ENCODE data around the gene DDX51.

GRCh38 chr12:132161796-132162507, 17.8 kb upstream of the DDX51 start:
- TF ChIP-seq CTCF (conservative IDR thresholded peaks at IDR 0.05; ENCODE audit: low read depth in 2 of 2) (no peak), POLR2AphosphoS5 (IDR thresholded peaks at IDR 0.05; ENCODE audit: low read depth) (no peak), EZH2 (IDR thresholded peaks at IDR 0.05; ENCODE audit: low read depth, unreplicated experiment) (no peak), EZH2phosphoT487 (IDR thresholded peaks at IDR 0.05; ENCODE audit: unreplicated experiment) (no peak)

Data from GM23338 (cell line).